ENCODE measurements around the gene GALNT7. TPM values are rescaled to one million over a fixed set of nuclear protein-coding genes. Genes with fewer than 3 reads are reported as not detected.

Gene GALNT7
- total and polyA plus RNA-seq, 10 of the 15 experiments (the other 5 are each of a cell fraction or from before 2014, with no cell fraction given) = 14.2 to 33.2 (median 28.9) TPM

GRCh38 chr4:173151496-173151895, 17.1 kb upstream of the GALNT7 start:
- H3K4me2 ChIP-seq (ENCODE audit: control insufficient read depth, insufficient read depth) = no peak overlapping the region
- TF ChIP-seq PBX3 (IDR thresholded peaks at IDR 0.05; ENCODE audit: insufficient replicate concordance, low read depth, low read length) (no peak), RUNX3 (IDR thresholded peaks at IDR 0.05; ENCODE audit: low read length) (no peak), CUX1 (IDR thresholded peaks at IDR 0.05; ENCODE audit: insufficient replicate concordance, low read depth, low read length) (no peak), FOXM1 (IDR thresholded peaks at IDR 0.05; ENCODE audit: low read depth, low read length) (no peak), RCOR1 (conservative IDR thresholded peaks at IDR 0.05; ENCODE audit: low read depth, low read length) (no peak), JUNB (IDR thresholded peaks at IDR 0.05) (no peak), SPI1 (IDR thresholded peaks at IDR 0.05; ENCODE audit: borderline replicate concordance, insufficient read depth, low read depth, low read length) (no peak), MYB (IDR thresholded peaks at IDR 0.05; ENCODE audit: borderline replicate concordance, low read depth, low read length) (no peak), GABPA (IDR thresholded peaks at IDR 0.05; ENCODE audit: low read depth) (no peak), KDM1A (IDR thresholded peaks at IDR 0.05; ENCODE audit: borderline replicate concordance) (no peak), YY1 (IDR thresholded peaks at IDR 0.05; ENCODE audit: low read depth, low read length) (no peak), CHD1 (IDR thresholded peaks at IDR 0.05; ENCODE audit: low read depth, low read length) (no peak)
- intact Hi-C loops (cut with micrococcal nuclease; ENCODE audit: unreplicated experiment) = no loop called here
- H3K9ac ChIP-seq (ENCODE audit: control insufficient read depth, insufficient read depth, low read length) = no peak overlapping the region
- no peaks in the 10 kb centered on the region for H3K9me3 ChIP-seq (replicated peaks; ENCODE audit: control insufficient read depth, insufficient read depth, low read length)
- no peak for ATAC-seq
- H3K4me3 ChIP-seq = no peak overlapping the region
- BruUV-seq (replicated peaks) = no TSS peak
- no peaks in the 10 kb centered on the region for H3K36me3 ChIP-seq (ENCODE audit: control insufficient read depth in 2 of 2, insufficient read depth in 2 of 2, low read length in 1 of 2)
- ChIA-PET RAD21 (ENCODE audit: unreplicated experiment) (no interaction called here), CTCF (no interaction called here), POLR2A (no interaction called here), SMC1A (ENCODE audit: uncharacterized antibody, unreplicated experiment) (no interaction called here)
- in situ Hi-C loops (cut with MboI) = no loop called here
- no peaks in the 10 kb centered on the region for H3K27me3 ChIP-seq (replicated peaks in 1 of 2; ENCODE audit: control insufficient read depth in 2 of 2, insufficient read depth in 2 of 2, low read length in 1 of 2)
- WGBS (ENCODE audit: insufficient coverage, insufficient replicate concordance, low lambda C conversion rate, missing lambda C conversion rate) = 65% methylated on average over 2 of the region's 2 CpGs
- FAIRE-seq = no peak
- no peak overlapping the region for H2AFZ ChIP-seq (ENCODE audit: control insufficient read depth, low read depth, low read length)
- no peak overlapping the region for H3K27ac ChIP-seq (ENCODE audit: control insufficient read depth, insufficient read depth)
- no peaks in the 10 kb centered on the region for H4K20me1 ChIP-seq (ENCODE audit: control insufficient read depth, insufficient read depth)
- no peaks in the 10 kb centered on the region for H3K4me1 ChIP-seq (ENCODE audit: control insufficient read depth, insufficient read depth, low read length)
- no peak for DNase-seq (ENCODE audit: low read depth, low spot score)
- no peaks in the 10 kb centered on the region for H3K79me2 ChIP-seq (ENCODE audit: control insufficient read depth, insufficient read depth, low read length)

All from GM12878 (cell line).